NCI-H146 treated with DMSO at 0.1 percent for 48 hours (cell line): Measurements from ENCODE around the gene DNAJC18.

Experiments used
- DNase-seq: peaks from one replicate; lab custom pipeline; 2025; ENCODE audit not compliant: unreplicated experiment; lab: John Stamatoyannopoulos, UW

DNAJC18 gene

GRCh38 chr5:139403787-139404483 lies 35.4 kb downstream of the DNAJC18 start, which contains the start of gene SPATA24:
TSS of gene SPATA24 (minus strand) at chr5:139404089. CDS start at chr5:139404060, 29 bp downstream.
- peak; percentile 79 for DNase-seq

GRCh38 chr5:139403418-139403786 lies 35.9 kb downstream of the DNAJC18 start:
- no peak for DNase-seq

GRCh38 chr5:139402561-139403158 lies 36.7 kb downstream of the DNAJC18 start:
- no peak for DNase-seq

GRCh38 chr5:139401546-139401945 lies 37.8 kb downstream of the DNAJC18 start:
- DNase-seq: no peak

- DNase-seq: no peak
These were observed 39.7 kb downstream of the DNAJC18 start for GRCh38 chr5:139399501-139400121.

- DNase-seq: no peak
These were observed 41.4 kb downstream of the DNAJC18 start for GRCh38 chr5:139397921-139398320.

- DNase-seq: no peak
These were observed 42.6 kb downstream of the DNAJC18 start for GRCh38 chr5:139396691-139397090.

- DNase-seq: no peak
These were observed 43.3 kb downstream of the DNAJC18 start for GRCh38 chr5:139395844-139396640.

- no peak for DNase-seq
These were observed 44.4 kb downstream of the DNAJC18 start, which contains the start of gene PROB1 for GRCh38 chr5:139394654-139395566. TSS of gene PROB1 (minus strand) at chr5:139395104. CDS start at chr5:139395081, 23 bp downstream.

GRCh38 chr5:139394123-139394653 lies 45.1 kb downstream of the DNAJC18 start:
- no peak for DNase-seq

GRCh38 chr5:139393497-139394122 lies 45.7 kb downstream of the DNAJC18 start:
- DNase-seq: no peak

- peak; percentile 29 for DNase-seq
These were observed 46.4 kb downstream of the DNAJC18 start for GRCh38 chr5:139392678-139393496.

GRCh38 chr5:139392324-139392677 lies 47.0 kb downstream of the DNAJC18 start:
- no peak for DNase-seq

GRCh38 chr5:139391570-139392323 lies 47.6 kb downstream of the DNAJC18 start:
- no peak for DNase-seq

- no peak for DNase-seq
These were observed 48.4 kb downstream of the DNAJC18 start for GRCh38 chr5:139390639-139391569.

- no peak for DNase-seq
These were observed 49.4 kb downstream of the DNAJC18 start, which contains the start of gene MZB1 for GRCh38 chr5:139389701-139390638. TSS of gene MZB1 (minus strand) at chr5:139389913. CDS start at chr5:139389856, 57 bp downstream.
